Stimulated activated CD4-positive, alpha-beta T cell treated with anti-CD3 and anti-CD28 coated beads, TNF-alpha, amount 100 ng/mL, for 24 hours (primary cell): ENCODE data around the gene PRRX1.

Experiments
- DNase-seq, 3 experiments: peaks; one replicate each; pipeline ENCODE4 v3.0.0-alpha.2; 2020; ENCODE audit warnings: low read depth in 3 of 3

The PRRX1 gene

GRCh38 chr1:170720661-170721060 lies 56.7 kb downstream of the PRRX1 start:
- DNase-seq: no peak

- no peak for DNase-seq
These were observed 57.7 kb downstream of the PRRX1 start for GRCh38 chr1:170721621-170722020.

GRCh38 chr1:170723518-170723917 lies 59.6 kb downstream of the PRRX1 start:
- DNase-seq: no peak

GRCh38 chr1:170725326-170725725 lies 61.4 kb downstream of the PRRX1 start:
- no peak for DNase-seq

GRCh38 chr1:170727963-170728362 lies 64.0 kb downstream of the PRRX1 start:
- DNase-seq: no peak

GRCh38 chr1:170729225-170730002 lies 65.5 kb downstream of the PRRX1 start:
- no peak for DNase-seq

- DNase-seq: no peak
These were observed 66.1 kb downstream of the PRRX1 start for GRCh38 chr1:170730014-170730413.

GRCh38 chr1:170730438-170730837 lies 66.5 kb downstream of the PRRX1 start:
- DNase-seq: no peak

- DNase-seq: no peak
These were observed 67.8 kb downstream of the PRRX1 start for GRCh38 chr1:170731566-170732251.

GRCh38 chr1:170732252-170732588 lies 68.3 kb downstream of the PRRX1 start:
- DNase-seq: no peak

- no peak for DNase-seq
These were observed 70.7 kb downstream of the PRRX1 start for GRCh38 chr1:170734412-170735175.

- no peak for DNase-seq
These were observed 71.7 kb downstream of the PRRX1 start for GRCh38 chr1:170735366-170736263.

GRCh38 chr1:170739803-170740202 lies 75.9 kb downstream of the PRRX1 start:
- no peak for DNase-seq

GRCh38 chr1:170741678-170742077 lies 77.7 kb downstream of the PRRX1 start:
- DNase-seq: no peak

GRCh38 chr1:170742600-170742999 lies 78.7 kb downstream of the PRRX1 start:
- no peak for DNase-seq

- no peak for DNase-seq
These were observed 79.2 kb downstream of the PRRX1 start for GRCh38 chr1:170743083-170743482.

- no peak for DNase-seq
These were observed 85.6 kb downstream of the PRRX1 start for GRCh38 chr1:170749549-170749948.

GRCh38 chr1:170749959-170750358 lies 86.0 kb downstream of the PRRX1 start:
- DNase-seq: no peak

- no peak for DNase-seq
These were observed 91.9 kb downstream of the PRRX1 start for GRCh38 chr1:170755795-170756194.

- no peak for DNase-seq
These were observed 95.1 kb downstream of the PRRX1 start for GRCh38 chr1:170758992-170759391.

- DNase-seq: no peak
These were observed 101.3 kb downstream of the PRRX1 start for GRCh38 chr1:170765279-170765678.
